ENCODE measurements around the gene LIN7B. TPM values are rescaled to one million over a fixed set of nuclear protein-coding genes. Genes with fewer than 3 reads are reported as not detected.
"Not testable (repeated sequence)": the region's sequence is repeated elsewhere in the genome, so short reads cannot be mapped to it uniquely, and the experiment has no call there.

The LIN7B gene
- total RNA-seq, 1 donor from 2014 or later, result 23.8 TPM

GRCh38 chr19:49118565-49119410 lies 4.6 kb downstream of the LIN7B start, which contains the start of gene C19orf73:
C19orf73 (minus strand) TSS chr19:49119143; CDS start chr19:49119022, 121 bp downstream.
- Histone ChIP-seq H3K4me3 (peak within 1 kb of the TSS; percentile 64 to 73), H3K27ac (peak within 1 kb of the TSS; percentile 92), H3K36me3 (no peaks in the 10 kb centered on the region), H3K27me3 (no peaks in the 10 kb centered on the region), H3K4me1 (peaks cover 37% of the 10 kb centered on the region), H3K9me3 (no peaks in the 10 kb centered on the region)
- intact Hi-C loops (cut with DNase I), result no loop called here
- TF ChIP-seq POLR2AphosphoS5 (IDR thresholded peaks at IDR 0.05; ENCODE audit: insufficient read depth in 1 of 2, low read depth in 1 of 2), result peak; percentile 31 to 91
- peak in 1 of 3 experiments; percentile 18 for TF ChIP-seq CTCF (IDR thresholded peaks at IDR 0.05)
- peak in 1 of 2 donors; percentile 56 for TF ChIP-seq POLR2A (IDR thresholded peaks at IDR 0.05)
- DNase-seq (ENCODE audit: extremely low spot score in 2 of 2), result peak in 1 of 2 donors; percentile 91

GRCh38 chr19:49119411-49120324 lies 5.5 kb downstream of the LIN7B start, which contains the start of gene PPFIA3:
PPFIA3 (plus strand) TSS chr19:49119544; CDS start chr19:49127874, 8,330 bp downstream.
- H3K4me3 ChIP-seq, result peak within 1 kb of the TSS; percentile 64 to 73
- no peak for DNase-seq (ENCODE audit: extremely low spot score in 2 of 2)
- no peaks in the 10 kb centered on the region for H3K27me3 ChIP-seq
- peak within 1 kb of the TSS; percentile 92 for H3K27ac ChIP-seq
- peaks cover 34% of the 10 kb centered on the region for H3K4me1 ChIP-seq
- H3K9me3 ChIP-seq, result no peaks in the 10 kb centered on the region
- TF ChIP-seq POLR2AphosphoS5 (IDR thresholded peaks at IDR 0.05; ENCODE audit: insufficient read depth in 1 of 2, low read depth in 1 of 2) (no peak), POLR2A (IDR thresholded peaks at IDR 0.05) (no peak), CTCF (IDR thresholded peaks at IDR 0.05) (no peak)
- intact Hi-C loops (cut with DNase I), result no loop called here
- no peaks in the 10 kb centered on the region for H3K36me3 ChIP-seq

GRCh38 chr19:49120325-49120683 lies 6.1 kb downstream of the LIN7B start:
- peaks cover 28% of the 10 kb centered on the region for H3K4me1 ChIP-seq
- intact Hi-C loops (cut with DNase I), result no loop called here
- H3K27ac ChIP-seq, result peak overlapping the region; percentile 92
- TF ChIP-seq POLR2A (IDR thresholded peaks at IDR 0.05), result no peak
- TF ChIP-seq CTCF (IDR thresholded peaks at IDR 0.05), result no peak
- no peak for TF ChIP-seq POLR2AphosphoS5 (IDR thresholded peaks at IDR 0.05; ENCODE audit: insufficient read depth in 1 of 2, low read depth in 1 of 2)
- DNase-seq (ENCODE audit: extremely low spot score in 2 of 2), result peak in 1 of 2 donors; percentile 77
- H3K27me3 ChIP-seq, result no peaks in the 10 kb centered on the region
- peak overlapping the region; percentile 64 to 73 for H3K4me3 ChIP-seq
- H3K9me3 ChIP-seq, result no peaks in the 10 kb centered on the region
- H3K36me3 ChIP-seq, result no peaks in the 10 kb centered on the region

DNA sequence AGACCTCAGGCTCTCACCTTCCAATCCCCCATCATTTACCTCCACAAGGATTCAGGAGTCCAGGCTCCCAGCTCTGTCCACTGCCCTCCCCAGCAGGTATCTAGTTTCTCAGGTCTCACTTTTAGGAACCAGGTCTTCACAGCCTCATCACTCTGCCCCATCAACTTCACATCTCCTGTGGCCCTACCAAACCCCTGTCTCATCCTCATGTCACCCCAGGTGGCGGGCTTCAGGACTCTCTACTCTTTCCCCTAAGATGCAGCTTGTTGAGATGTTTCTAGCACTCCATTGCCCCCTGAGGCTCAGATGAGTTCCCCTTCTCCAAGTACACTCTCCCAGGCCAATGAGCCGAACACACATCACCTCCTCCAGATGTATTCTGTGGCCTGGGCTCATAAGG lies 6.7 kb downstream of the LIN7B start:
- Histone ChIP-seq H3K36me3 (no peaks in the 10 kb centered on the region), H3K9me3 (no peaks in the 10 kb centered on the region), H3K27ac (no peak overlapping the region), H3K4me1 (peaks cover 27% of the 10 kb centered on the region), H3K4me3 (no peak overlapping the region), H3K27me3 (no peaks in the 10 kb centered on the region)
- no peak for TF ChIP-seq POLR2A (IDR thresholded peaks at IDR 0.05)
- TF ChIP-seq CTCF (IDR thresholded peaks at IDR 0.05), result no peak
- no peak for TF ChIP-seq POLR2AphosphoS5 (IDR thresholded peaks at IDR 0.05; ENCODE audit: insufficient read depth in 1 of 2, low read depth in 1 of 2)
- intact Hi-C loops (cut with DNase I), result no loop called here
- DNase-seq (ENCODE audit: extremely low spot score in 2 of 2), result peak in 1 of 2 donors; percentile 81

GRCh38 chr19:49121841-49122240 lies 7.7 kb downstream of the LIN7B start:
- H3K9me3 ChIP-seq; H3K27me3 ChIP-seq; DNase-seq (ENCODE audit: extremely low spot score in 2 of 2); H3K27ac ChIP-seq; intact Hi-C loops (cut with DNase I); H3K36me3 ChIP-seq; H3K4me3 ChIP-seq: not testable (repeated sequence)
- H3K4me1 ChIP-seq, result peaks cover 27% of the 10 kb centered on the region

- H3K9me3 ChIP-seq; H3K4me3 ChIP-seq; intact Hi-C loops (cut with DNase I); H3K27me3 ChIP-seq; DNase-seq (ENCODE audit: extremely low spot score in 2 of 2); H3K27ac ChIP-seq; H3K36me3 ChIP-seq: not testable (repeated sequence)
- H3K4me1 ChIP-seq, result peaks cover 26% of the 10 kb centered on the region
Measured at GRCh38 chr19:49123285-49123684, 9.1 kb downstream of the LIN7B start.
